Right hindlimb (tissue), 1 donor: Measurements from ENCODE around the gene ZNF37A.
"Not testable (repeated sequence)": the region's sequence is repeated elsewhere in the genome, so short reads cannot be mapped to it uniquely, and the experiment has no call there.

ENCODE experiments used
- DNase-seq: peaks from one replicate; pipeline ENCODE4 v3.0.0-alpha.2; 2018

ZNF37A gene

DNA sequence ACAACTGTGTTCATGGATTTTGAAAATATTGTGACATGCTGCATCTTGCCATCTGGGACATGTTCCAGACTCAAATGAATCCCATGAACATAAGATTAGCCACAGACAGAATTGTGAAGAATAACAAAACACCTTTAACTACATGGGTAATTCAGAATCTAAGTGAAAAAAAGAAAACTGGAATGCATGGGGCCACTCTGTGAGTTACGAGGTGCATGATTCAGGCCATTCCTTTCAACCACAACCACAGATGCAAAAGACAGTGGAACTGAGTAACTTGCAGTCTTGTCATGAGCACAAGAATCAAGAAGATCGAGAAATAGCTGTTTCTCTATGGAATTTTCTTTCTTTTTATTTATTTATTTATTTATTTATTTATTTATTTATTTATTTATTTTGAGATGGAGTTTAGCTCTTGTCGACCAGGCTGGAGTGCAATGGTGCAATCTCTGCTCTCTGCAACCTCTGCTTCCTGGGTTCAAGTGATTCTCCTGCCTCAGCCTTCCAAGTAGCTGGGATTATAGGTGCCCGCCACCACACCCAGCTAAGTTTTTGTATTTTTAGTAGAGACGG, 56.8 kb downstream of the ZNF37A start:
- not testable (repeated sequence) for DNase-seq

DNA sequence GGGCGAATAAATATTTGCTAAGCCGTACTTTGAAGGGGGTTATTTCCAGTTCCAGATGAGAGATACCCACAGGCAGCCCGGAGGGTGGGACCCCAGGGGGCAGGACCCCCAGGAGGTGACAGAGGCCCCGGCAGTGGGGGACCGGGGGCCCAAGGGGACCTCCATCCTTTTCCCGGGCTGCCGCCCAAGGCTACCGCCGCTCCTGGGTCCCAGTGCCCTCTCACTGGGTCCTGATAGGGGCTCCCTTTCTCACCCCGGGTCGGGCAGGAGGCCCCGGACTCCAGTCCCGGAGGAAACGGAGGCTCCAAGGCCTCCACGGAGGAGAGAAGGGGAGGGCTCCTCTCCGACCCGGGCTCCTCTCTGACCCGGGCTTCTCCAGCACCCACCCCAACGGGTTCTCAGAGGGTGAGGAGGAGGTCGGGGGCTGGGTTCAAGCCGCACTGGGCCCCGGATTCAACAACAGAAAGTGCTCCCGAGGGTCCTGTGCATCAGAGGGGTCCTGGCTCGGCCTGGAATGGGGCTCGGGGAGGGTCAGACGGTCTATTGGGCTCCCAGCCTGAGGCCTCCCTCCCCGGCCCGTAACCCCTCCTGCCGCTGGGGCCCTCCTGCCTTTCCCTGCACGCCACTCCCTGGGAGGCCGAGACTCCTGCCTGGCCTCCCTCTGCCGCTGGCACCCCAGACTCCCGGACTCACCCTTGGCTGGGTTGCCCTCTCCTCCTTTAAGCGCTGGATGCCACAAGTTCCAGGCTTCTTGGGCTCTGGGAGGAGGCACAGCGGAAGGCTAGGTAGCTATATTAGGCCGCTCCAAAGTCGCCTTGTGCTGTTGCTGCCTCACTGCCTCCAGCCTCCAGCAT, 62.5 kb downstream of the ZNF37A start:
- no peak for DNase-seq

DNA sequence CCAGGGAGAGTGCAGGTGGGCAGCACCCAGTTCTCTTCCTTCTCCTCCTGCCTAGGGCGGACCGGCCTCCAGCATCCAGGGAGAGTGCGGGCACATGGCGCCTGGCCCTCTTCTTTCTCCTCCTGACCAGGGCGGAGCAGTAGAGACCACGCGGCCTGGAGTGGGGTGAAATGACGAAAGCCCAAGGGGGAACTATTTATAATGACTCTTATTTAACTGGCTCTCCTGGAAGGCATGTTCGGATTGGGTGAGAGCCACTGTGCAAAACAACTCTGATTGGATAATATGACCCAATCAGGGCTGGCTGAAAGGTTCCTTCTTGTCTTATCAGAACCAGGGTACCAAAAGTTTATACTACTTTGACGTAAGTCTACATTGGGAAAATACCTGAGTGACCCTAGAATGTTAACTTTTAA, 63.1 kb downstream of the ZNF37A start:
- DNase-seq: no peak

DNA sequence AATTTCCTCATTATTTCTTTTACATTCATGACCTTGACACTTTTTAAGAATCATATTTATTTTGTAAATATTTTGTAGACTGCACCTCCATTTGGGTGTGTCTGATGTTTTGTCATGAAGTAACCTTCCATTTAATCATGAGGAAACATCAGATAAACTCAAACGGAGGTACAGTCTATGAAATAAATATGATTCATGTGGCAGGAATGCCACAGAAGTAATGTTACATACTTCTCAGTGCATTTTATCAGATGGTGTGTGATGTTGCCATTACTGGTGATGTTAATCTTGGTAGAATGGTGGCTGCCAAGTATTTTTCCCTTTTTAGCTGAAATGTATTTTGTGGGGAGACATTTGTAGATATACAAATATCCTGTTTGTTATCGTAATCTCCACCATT, 64.9 kb downstream of the ZNF37A start:
- no peak for DNase-seq

DNA sequence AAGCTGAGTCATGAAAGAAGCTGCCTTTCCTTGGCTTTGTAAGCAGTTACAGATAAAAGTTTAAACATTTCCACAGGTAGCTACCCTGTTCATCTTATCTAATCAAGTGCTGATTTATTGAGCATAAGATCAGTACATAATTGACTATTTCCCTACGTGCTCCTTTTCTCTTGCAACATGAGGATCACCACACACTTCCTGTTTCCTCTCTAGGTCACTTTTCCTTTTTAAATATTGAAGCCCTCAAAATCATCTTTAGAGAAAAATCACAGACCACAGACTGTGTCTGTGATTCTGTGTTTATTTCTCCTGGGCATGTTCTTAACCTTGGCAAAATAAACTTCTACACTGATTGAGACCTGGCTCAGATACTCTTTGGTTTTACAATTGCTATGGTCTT, 69.5 kb downstream of the ZNF37A start:
- no peak for DNase-seq

DNA sequence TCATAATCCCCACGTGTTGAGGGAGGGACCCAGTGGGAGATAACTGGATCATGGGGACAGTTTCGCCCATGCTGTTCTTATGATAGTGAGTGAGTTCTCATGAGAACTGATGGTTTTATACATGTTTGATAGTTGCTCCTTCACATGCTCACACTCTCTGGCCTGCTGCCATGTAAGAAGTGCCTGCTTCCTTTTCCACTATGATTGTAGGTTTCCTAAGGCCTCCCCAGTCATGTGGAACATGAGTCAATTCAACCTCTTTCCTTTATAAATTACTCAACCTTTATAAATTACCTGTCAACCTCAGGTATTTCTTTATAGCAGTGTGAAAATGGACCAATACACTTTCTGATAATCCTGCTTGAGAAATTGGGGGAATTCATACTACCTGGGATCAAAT, 80.2 kb downstream of the ZNF37A start:
- no peak for DNase-seq

DNA sequence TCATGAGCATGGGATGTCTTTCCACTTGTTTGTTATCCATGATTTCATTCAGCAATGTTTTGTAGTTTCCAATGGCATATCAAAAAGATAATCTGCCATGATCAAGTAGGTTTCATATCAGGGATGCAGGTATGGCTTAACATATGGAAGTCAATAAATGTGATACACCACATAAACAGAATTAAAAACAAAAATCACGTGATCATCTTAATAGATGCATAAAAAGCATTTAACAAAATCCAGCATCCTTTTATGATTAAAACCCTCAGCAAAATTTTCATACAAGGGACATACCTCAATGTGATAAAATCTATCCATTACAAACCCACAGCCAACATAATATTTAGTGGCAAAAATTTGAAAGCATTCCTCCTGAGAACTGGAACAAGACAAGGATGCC, 90.3 kb downstream of the ZNF37A start:
- no peak for DNase-seq
